Naive B cell (primary cell): Measurements from ENCODE around the gene ARHGAP8. TPM values are rescaled to one million over a fixed set of nuclear protein-coding genes. Genes with fewer than 3 reads are reported as not detected.

Experiments
- ATAC-seq, 2 donors: fragments of 150-1000 bp; cut with Tn5 transposase; 2 replicates each; pipeline ENCODE4 v1.10.0; 2021; ENCODE audit warnings: low read depth in 2 of 2, mild to moderate bottlenecking in 2 of 2, moderate library complexity in 2 of 2
- DNase-seq: peaks from one replicate; pipeline ENCODE4 v3.0.0; 2022
- H3K27ac Mint-ChIP-seq, 6 donors: one replicate each; pipeline ENCODE4 v1.8.0; 2020 to 2022; ENCODE audit warnings: mild to moderate bottlenecking in 6 of 6, mixed read lengths in 6 of 6, moderate library complexity in 5 of 6, inconsistent platforms in 2 of 6
- H3K27me3 Mint-ChIP-seq, 3 donors: one replicate each; pipeline ENCODE4 v1.8.0; 2021 to 2022; ENCODE audit warnings: mixed read lengths in 3 of 3, mild to moderate bottlenecking in 1 of 3
- H3K36me3 Mint-ChIP-seq, 2 donors: one replicate each; pipeline ENCODE4 v1.8.0; 2020 to 2022; ENCODE audit warnings: mixed read lengths in 2 of 2, inconsistent platforms in 1 of 2, mild to moderate bottlenecking in 1 of 2
- H3K4me1 Mint-ChIP-seq, 3 donors: one replicate each; pipeline ENCODE4 v1.8.0; 2020 to 2022; ENCODE audit warnings: mixed read lengths in 3 of 3, inconsistent platforms in 1 of 3, mild to moderate bottlenecking in 1 of 3, moderate library complexity in 1 of 3
- H3K4me3 Mint-ChIP-seq, 8 donors: one replicate each; pipeline ENCODE4 v1.8.0; 2020 to 2022; ENCODE audit warnings: mild to moderate bottlenecking in 8 of 8, mixed read lengths in 8 of 8, moderate library complexity in 8 of 8, inconsistent platforms in 2 of 8
- H3K9me3 Mint-ChIP-seq, 7 donors: one replicate each; pipeline ENCODE4 v1.8.0; 2020 to 2022; ENCODE audit warnings: mixed read lengths in 7 of 7, mild to moderate bottlenecking in 5 of 7, inconsistent platforms in 2 of 7, moderate library complexity in 1 of 7
- polyA plus RNA-seq, 6 donors: library from polyadenylated mRNA; unstranded; fragments of 300-500 nt; fragmentation: Illumina TruSeq; gene quantifications; one replicate each; pipeline ENCODE4 v1.2.3, GENCODE V29; 2021; ENCODE audit warnings: low read depth in 6 of 6

ARHGAP8 gene
- polyA plus RNA-seq, result under 1 TPM in 1 of 6 donors, not detected in 5; 0.17 TPM

DNA sequence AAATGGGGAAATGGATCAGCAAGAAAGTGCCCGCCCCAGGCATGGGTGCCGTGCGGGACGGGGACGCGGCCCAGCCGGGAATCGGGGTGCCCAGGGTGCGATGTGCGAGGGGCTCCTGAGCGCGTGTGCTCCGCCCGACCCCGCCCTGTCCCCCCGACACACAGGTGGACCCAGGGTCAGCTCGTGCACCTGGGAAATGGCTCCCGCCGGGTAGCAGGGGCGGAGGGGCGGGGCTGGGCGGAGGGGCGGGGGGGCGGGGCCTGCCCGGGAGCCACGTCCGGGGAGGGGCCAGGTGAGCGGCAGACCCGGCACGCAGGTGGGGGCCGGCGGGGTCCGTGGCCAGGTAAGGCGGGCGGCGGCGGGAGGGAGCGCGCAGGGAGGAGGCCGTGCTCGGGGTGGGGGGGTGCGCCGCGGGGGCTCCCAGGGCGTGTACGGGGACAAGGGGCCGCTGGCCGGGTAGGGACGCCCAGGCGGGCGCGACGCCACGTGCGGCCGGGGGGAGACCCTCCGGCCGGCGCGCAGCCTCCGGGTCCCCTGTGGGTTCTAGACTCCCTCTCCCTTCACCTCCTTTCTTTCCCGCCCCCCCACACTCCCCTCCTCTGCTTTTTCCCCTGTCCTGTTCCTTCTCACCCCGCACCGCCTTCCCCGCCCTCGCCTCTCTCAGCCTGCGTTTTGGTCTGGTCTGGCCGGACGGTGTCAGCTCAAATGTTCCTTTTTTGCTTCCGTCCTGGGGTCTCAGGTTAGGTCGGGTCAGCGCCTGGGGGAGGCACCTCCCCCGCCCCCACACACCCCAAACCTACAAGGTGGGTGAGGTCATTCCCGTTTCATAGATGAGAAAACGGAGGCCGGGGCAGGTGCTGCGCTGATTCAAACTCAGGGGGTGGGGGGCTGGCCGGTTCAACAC, at the start of gene ARHGAP8:
TSS of gene ARHGAP8 (plus strand) at position 291 of the 904 bp plus-strand sequence. CDS start 33,953 bp downstream, outside the sequence.
- H3K27ac Mint-ChIP-seq, result peak within 1 kb of the TSS in 1 of 6 donors; percentile 78
- H3K27me3 Mint-ChIP-seq, result peaks cover 29 to 74% (median 50%) of the 10 kb centered on the region in 3 donors
- H3K36me3 Mint-ChIP-seq, result no peaks in the 10 kb centered on the region
- ATAC-seq, result peak; percentile 25 to 27
- no peak for DNase-seq
- peaks cover 3 to 9% (median 8%) of the 10 kb centered on the region in 3 donors for H3K4me1 Mint-ChIP-seq
- peaks cover 0 to 12% (median 6%) of the 10 kb centered on the region in 7 donors for H3K9me3 Mint-ChIP-seq
- peak within 1 kb of the TSS; percentile 21 to 91 (median 78) for H3K4me3 Mint-ChIP-seq

DNA sequence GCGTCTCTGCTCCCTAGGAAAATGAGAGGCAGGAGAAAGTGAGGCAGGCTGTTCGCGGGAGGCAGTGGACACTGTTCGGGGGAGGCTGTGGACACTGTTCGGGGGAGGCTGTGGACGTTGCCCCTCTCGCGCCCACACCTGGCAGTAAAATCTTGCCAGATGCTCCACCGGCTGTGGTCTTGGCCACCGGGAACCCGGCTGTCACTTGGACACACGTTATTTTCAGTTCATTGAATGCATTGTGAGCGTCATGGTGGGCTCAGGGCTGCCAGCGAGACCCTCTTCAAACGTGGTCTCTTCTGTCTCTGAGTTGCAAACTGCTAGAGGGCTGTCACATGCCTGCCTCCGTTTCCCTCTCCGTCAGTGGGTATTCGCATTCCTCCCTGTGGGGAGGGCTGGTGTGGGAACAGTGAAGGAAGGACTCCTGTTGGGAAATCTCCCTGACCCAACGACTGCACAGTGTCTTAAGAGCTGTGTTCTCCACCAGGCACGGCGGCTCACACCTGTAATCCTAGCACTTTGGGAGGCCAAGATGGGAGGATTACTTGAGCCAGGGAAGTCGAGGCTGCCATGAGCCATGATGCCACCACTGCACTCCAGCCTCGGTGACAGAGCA, 49.0 kb upstream of the ARHGAP8 start:
- Mint-ChIP-seq H3K4me3 (peak overlapping the region; percentile 71 to 86 (median 78)), H3K27me3 (peaks cover 0 to 14% (median 0%) of the 10 kb centered on the region in 3 donors), H3K4me1 (peaks cover 4 to 16% (median 14%) of the 10 kb centered on the region in 3 donors), H3K27ac (peak overlapping the region in 2 of 6 donors; percentile 10 to 81), H3K9me3 (no peaks in the 10 kb centered on the region), H3K36me3 (no peaks in the 10 kb centered on the region)
- DNase-seq, result no peak
- no peak for ATAC-seq

DNA sequence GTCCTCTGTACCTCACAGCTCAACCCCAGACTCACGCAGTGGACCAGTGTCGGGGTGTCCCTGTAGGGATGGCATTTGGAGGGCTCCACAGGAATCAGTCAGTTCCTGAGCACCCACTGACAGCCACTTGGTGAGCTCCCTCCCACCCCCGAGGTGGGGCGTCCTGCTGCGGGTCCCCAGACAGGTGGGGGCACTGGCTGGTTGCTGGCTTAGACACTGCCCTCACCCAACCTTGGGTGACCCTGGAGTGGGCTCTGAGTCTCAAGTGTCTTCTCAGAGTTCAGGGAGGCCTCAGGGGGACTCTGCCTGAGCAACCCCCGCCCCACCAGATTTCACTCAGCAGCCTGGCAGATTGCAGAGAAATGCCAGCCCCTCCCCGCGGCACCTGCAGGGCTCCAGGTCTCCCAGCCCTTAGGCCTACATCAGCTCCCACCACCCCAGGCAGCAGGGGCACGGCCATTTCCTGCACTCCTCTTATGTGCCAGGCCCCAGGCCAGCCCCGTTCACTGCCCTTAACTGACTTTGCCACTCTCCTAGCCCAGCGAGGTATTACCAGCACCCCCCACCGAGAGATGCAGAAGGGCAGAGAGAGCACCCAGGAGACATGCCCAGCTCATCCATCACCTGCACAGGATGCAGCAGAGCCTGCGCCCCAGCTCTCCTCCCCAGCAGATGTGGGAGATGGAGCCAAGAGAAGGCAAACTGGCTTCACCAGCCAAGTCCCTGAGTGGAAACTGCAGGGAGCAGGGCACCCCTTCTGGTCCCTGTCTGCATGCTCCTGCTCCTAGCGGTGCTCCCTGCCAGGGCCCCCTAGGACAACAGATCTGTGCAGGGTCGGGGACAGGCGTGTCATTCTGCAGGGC, 48.0 kb upstream of the ARHGAP8 start:
- DNase-seq, result no peak
- H3K4me3 Mint-ChIP-seq, result peak overlapping the region; percentile 33 to 86 (median 68)
- peaks cover 7 to 16% (median 14%) of the 10 kb centered on the region in 3 donors for H3K4me1 Mint-ChIP-seq
- ATAC-seq, result no peak
- H3K27ac Mint-ChIP-seq, result peak overlapping the region in 2 of 6 donors; percentile 15 to 59
- no peaks in the 10 kb centered on the region for H3K9me3 Mint-ChIP-seq
- H3K27me3 Mint-ChIP-seq, result peaks cover 0 to 5% (median 0%) of the 10 kb centered on the region in 3 donors
- no peaks in the 10 kb centered on the region for H3K36me3 Mint-ChIP-seq

DNA sequence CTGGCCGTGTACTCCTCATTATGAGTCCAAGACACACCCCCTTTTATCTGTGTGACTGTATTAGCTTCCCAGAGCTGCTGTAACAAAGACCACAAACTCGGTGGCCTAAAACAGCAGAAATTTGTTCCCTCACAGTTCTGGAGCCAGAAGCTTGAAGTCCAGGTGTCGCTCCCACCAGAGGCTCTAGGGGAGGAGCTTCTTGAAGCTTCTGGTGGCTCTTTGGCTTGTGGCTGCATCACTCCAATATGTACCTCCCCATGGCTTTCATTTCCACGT, 47.4 kb upstream of the ARHGAP8 start:
- peak overlapping the region in 3 of 8 donors; percentile 4 to 53 (median 38) for H3K4me3 Mint-ChIP-seq
- H3K27ac Mint-ChIP-seq, result no peak overlapping the region
- ATAC-seq (no peak), DNase-seq (no peak)
- no peaks in the 10 kb centered on the region for H3K36me3 Mint-ChIP-seq
- peaks cover 7 to 18% (median 16%) of the 10 kb centered on the region in 3 donors for H3K4me1 Mint-ChIP-seq
- H3K9me3 Mint-ChIP-seq, result no peaks in the 10 kb centered on the region
- peaks cover 0 to 5% (median 0%) of the 10 kb centered on the region in 3 donors for H3K27me3 Mint-ChIP-seq

DNA sequence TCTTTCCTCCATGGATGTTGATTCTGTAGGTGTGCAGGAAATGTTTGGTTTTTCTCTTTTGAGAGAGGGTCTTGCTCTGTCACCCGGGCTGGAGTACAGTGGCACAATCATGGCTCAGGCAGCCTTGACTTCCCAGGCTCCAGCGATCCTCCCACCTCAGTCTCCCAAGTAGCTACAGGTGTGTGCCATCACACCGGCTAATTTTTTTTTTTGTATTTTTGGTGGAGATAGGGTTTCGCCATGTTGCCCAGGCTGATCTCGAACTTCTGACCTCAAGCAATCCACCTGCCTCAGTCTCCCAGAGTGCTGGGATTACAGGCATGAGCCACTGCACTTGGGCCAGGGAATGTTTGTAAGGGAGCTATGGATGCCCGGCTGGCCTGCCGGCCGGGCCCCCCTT, 45.9 kb upstream of the ARHGAP8 start:
- Mint-ChIP-seq H3K27me3 (peaks cover 0 to 5% (median 0%) of the 10 kb centered on the region in 3 donors), H3K4me1 (peaks cover 20 to 33% (median 26%) of the 10 kb centered on the region in 3 donors), H3K9me3 (no peaks in the 10 kb centered on the region), H3K36me3 (no peaks in the 10 kb centered on the region), H3K4me3 (no peak overlapping the region), H3K27ac (no peak overlapping the region)
- ATAC-seq, result no peak
- DNase-seq, result no peak

GRCh38 chr22:44707178-44707577, 45.2 kb upstream of the ARHGAP8 start:
- DNase-seq, result no peak
- Mint-ChIP-seq H3K27me3 (peaks cover 0 to 5% (median 0%) of the 10 kb centered on the region in 3 donors), H3K9me3 (no peaks in the 10 kb centered on the region), H3K36me3 (no peaks in the 10 kb centered on the region), H3K4me1 (peaks cover 17 to 35% (median 23%) of the 10 kb centered on the region in 3 donors), H3K4me3 (no peak overlapping the region), H3K27ac (peak overlapping the region in 1 of 6 donors; percentile 93)
- no peak for ATAC-seq

DNA sequence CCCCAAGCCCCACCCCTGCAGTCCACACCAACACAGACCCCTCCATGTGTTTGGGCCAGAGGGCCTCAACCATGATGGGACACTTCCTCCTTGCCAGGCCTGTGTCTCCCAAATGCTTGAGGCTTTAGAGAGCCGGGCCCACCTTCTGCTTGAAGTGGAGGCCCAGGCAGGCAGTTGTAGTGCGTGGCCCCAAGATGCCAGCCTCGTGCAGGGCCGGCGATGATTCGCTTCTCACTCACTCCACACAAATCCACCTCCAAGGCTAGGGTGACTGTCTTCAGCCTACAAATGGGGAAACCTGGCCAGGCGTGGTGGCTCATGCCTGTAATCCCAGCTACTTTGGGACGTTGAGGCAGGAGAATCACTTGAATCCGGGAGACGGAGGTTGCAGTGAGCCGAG, 44.6 kb upstream of the ARHGAP8 start:
- peak overlapping the region in 1 of 8 donors; percentile 25 for H3K4me3 Mint-ChIP-seq
- H3K27ac Mint-ChIP-seq, result no peak overlapping the region
- peaks cover 0 to 5% (median 0%) of the 10 kb centered on the region in 3 donors for H3K27me3 Mint-ChIP-seq
- DNase-seq, result no peak
- peaks cover 22 to 40% (median 23%) of the 10 kb centered on the region in 3 donors for H3K4me1 Mint-ChIP-seq
- no peak for ATAC-seq
- no peaks in the 10 kb centered on the region for H3K36me3 Mint-ChIP-seq
- no peaks in the 10 kb centered on the region for H3K9me3 Mint-ChIP-seq

DNA sequence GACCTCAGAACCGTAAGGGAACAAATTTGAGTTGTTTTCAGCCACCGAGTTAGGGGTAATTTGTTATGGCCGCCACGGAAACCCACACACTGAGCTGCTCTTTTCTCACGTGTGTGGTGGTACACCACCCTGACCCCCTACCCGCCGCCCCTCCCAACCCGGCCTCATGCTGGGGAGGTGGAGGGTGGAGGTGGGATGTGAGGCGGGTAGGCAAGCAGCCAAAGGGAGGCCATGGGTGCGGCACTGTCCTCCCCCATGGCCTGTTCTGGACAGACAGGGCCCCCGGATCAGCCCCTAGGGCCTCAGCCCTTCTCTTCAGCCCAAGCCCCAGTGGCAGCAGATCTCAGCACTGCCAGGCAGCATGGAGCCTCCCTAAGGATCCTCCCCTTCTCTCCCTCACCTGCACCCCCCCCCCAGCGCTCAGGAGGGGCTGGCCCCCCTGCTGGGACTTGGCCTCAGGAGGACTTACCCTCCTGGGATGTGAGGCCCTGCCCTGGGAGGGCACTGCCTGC, 42.4 kb upstream of the ARHGAP8 start:
- DNase-seq, result no peak
- no peak for ATAC-seq
- no peaks in the 10 kb centered on the region for H3K27me3 Mint-ChIP-seq
- peak overlapping the region; percentile 30 to 90 (median 72) for H3K4me3 Mint-ChIP-seq
- peak overlapping the region in 2 of 6 donors; percentile 84 to 89 for H3K27ac Mint-ChIP-seq
- no peaks in the 10 kb centered on the region for H3K9me3 Mint-ChIP-seq
- H3K36me3 Mint-ChIP-seq, result no peaks in the 10 kb centered on the region
- peaks cover 14 to 31% (median 22%) of the 10 kb centered on the region in 3 donors for H3K4me1 Mint-ChIP-seq

- Mint-ChIP-seq H3K36me3 (no peaks in the 10 kb centered on the region), H3K9me3 (no peaks in the 10 kb centered on the region), H3K27me3 (no peaks in the 10 kb centered on the region), H3K4me1 (peaks cover 14 to 26% (median 22%) of the 10 kb centered on the region in 3 donors), H3K27ac (peak overlapping the region in 5 of 6 donors; percentile 23 to 91 (median 84)), H3K4me3 (peak overlapping the region; percentile 30 to 90 (median 72))
- DNase-seq (no peak), ATAC-seq (peak; percentile 72 to 73)
Measured at GRCh38 chr22:44710474-44711240, 41.7 kb upstream of the ARHGAP8 start.

DNA sequence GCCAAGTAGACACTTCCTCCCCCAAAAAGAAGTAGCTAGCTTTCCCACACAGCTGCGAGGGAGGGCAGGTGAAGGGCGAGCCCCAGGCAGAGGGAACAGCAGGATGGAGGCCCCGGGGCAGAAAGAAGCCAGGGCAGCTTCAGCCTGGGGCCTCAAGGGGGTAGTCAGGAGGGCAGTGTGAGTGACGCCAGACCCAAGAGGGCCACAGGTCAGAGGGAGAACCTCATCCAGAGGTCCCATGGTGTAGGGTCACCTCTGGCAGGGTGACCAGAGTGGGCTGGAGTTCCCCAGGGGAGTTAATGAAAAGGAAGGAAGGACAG, 41.2 kb upstream of the ARHGAP8 start:
- no peaks in the 10 kb centered on the region for H3K36me3 Mint-ChIP-seq
- ATAC-seq (no peak), DNase-seq (no peak)
- H3K4me1 Mint-ChIP-seq, result peaks cover 14 to 26% (median 22%) of the 10 kb centered on the region in 3 donors
- no peaks in the 10 kb centered on the region for H3K27me3 Mint-ChIP-seq
- peak overlapping the region in 3 of 8 donors; percentile 16 to 77 (median 68) for H3K4me3 Mint-ChIP-seq
- H3K27ac Mint-ChIP-seq, result peak overlapping the region in 2 of 6 donors; percentile 84
- H3K9me3 Mint-ChIP-seq, result no peaks in the 10 kb centered on the region

DNA sequence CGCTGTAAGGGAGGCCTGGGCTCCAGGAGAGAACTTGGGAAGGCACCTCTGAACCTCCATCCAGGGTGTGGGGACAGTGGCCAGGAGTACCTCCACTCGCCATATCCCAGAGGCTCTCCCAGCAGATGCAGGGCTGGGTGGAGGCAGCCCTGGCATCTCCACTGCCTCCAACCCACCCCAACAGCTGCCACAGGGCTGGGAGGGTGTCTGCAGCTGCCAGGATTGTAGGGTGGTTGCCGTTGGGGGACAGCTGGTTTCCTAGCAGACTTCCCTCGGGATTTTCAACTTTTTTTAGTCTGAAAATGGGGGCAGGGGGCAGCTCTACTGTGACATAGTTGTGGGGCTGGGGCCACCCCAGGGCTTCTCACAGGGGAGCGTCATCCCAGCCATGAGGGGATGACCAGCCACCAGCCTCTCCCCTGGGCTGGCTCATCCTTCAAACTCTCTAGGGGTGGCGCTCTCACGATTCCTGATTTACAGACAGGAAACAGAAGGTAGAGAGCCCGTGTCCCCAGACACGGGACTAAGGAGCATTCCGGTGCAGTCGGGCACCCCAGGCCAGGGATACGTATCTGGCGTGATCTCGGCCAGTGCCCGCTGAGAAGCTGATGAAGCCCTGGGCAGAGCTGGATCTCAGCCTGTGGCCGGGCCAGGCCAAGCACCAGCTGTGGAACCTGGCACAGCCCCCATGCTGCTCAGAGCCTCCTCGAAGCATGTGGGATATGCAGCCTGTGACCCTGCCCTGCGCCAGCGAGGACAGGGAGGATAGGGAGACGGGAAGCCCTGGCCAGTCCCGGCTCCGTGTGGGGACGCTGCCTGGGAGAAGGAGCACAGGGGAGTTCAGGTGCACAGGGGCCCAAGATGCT, 40.5 kb upstream of the ARHGAP8 start:
- Mint-ChIP-seq H3K36me3 (no peaks in the 10 kb centered on the region), H3K4me1 (peaks cover 14 to 26% (median 22%) of the 10 kb centered on the region in 3 donors), H3K27ac (peak overlapping the region in 2 of 6 donors; percentile 84 to 91), H3K27me3 (no peaks in the 10 kb centered on the region), H3K9me3 (no peaks in the 10 kb centered on the region), H3K4me3 (peak overlapping the region in 4 of 8 donors; percentile 21 to 68 (median 42))
- DNase-seq (no peak), ATAC-seq (no peak)
